GM12875 (cell line): ENCODE results near the gene ZC3HAV1.

ENCODE experiments used
- H3K4me3 ChIP-seq: one replicate; pipeline ENCODE4 v1.5.1; 2011; ENCODE audit warnings: low read depth, low read length, control low read depth
- TF ChIP-seq, protein P1 (sequence below): IDR thresholded peaks from 2 replicates; pipeline ENCODE4 v1.5.1; 2011; ENCODE audit warnings: low read depth, mild to moderate bottlenecking, control low read depth, inconsistent platforms, low read length, moderate library complexity, borderline replicate concordance; ENCODE audit not compliant: insufficient read depth

ZC3HAV1 gene

DNA sequence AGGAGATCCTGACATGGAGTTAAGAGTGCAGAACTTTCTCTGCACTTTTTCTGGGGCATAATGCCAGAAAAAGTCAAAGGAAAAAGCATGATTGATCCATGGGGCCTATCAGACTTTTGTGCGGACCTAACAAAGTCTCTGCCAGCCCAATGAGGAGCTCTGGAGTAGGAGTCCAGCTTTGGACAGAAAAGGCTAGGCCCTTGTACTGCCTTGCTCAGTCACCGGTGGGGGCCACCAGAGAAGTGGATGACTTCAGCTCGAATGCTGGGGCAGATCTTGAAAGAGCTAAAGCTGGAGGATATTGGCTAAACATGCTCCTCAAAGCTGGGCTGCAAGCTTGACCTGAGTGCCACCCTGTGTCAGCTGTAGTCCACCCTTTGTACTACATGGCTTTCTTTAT is 2.8 kb upstream of the ZC3HAV1 start:
- TF ChIP-seq, protein P1, sequence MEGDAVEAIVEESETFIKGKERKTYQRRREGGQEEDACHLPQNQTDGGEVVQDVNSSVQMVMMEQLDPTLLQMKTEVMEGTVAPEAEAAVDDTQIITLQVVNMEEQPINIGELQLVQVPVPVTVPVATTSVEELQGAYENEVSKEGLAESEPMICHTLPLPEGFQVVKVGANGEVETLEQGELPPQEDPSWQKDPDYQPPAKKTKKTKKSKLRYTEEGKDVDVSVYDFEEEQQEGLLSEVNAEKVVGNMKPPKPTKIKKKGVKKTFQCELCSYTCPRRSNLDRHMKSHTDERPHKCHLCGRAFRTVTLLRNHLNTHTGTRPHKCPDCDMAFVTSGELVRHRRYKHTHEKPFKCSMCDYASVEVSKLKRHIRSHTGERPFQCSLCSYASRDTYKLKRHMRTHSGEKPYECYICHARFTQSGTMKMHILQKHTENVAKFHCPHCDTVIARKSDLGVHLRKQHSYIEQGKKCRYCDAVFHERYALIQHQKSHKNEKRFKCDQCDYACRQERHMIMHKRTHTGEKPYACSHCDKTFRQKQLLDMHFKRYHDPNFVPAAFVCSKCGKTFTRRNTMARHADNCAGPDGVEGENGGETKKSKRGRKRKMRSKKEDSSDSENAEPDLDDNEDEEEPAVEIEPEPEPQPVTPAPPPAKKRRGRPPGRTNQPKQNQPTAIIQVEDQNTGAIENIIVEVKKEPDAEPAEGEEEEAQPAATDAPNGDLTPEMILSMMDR: no peak
- no peak overlapping the region for H3K4me3 ChIP-seq

DNA sequence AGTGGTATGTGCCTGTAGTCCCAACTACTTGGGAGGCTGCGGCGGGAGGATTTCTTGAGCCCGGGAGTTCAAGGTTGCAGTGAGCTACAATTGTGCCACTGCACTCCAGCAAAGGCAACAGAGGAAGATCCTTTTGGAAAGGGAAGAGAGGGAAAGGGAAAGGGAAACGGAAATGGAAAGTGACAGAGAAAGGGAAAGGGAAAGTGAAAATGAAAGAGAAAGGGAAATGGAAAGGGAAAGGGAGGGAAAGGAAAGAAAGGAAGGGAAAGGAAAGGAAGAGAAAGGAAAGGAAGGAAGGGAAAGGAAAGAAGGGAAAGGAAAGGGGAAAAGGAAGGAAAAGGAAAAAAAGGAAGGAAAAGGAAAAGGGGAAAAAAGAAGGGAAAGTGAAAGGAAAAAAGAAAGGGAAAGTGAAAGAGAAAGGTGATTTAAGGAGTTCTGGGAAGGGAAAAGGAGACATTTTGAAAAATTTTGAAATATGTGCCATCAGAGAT is 2.3 kb upstream of the ZC3HAV1 start:
- H3K4me3 ChIP-seq: no peak overlapping the region
- TF ChIP-seq, protein P1: no peak

DNA sequence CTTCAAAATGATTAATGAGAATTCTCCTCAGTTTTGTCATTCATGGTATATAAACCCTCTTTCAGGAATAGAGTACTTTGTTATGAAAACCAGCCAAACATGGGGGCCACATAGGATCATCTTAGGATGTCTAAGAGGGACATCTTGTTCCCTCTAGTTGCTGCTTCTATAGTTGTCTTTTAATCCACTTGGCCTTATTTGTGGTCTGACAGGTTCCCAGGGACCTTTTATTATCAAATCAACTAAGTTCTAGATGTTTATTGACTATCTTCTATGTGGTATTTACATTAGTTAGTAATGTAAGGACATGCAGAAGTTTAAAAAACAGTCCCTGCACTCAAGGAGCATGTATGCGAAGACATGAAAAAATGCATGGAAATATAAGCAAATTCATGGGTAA is 1.6 kb upstream of the ZC3HAV1 start:
- H3K4me3 ChIP-seq: no peak overlapping the region
- TF ChIP-seq, protein P1: no peak

DNA sequence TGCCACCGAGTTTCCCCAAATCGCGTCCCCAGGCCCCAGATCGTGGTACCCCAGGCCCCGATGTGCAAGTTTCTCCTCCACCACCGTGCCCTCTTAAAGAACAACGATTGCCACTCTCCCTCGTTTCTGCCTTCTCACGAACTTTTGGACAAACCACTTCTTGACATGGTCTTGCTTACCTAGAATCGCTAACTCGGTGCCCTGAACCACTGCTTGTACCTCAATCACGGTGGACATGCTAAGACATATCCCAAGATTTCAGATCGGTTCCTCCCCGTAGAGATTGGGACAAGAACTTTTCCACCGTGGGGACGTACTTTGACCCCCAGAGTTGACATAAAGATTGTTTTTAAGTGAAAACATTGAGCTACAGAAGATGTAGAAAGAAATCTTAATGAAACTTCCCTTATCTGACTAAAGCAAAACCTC is 477 bp upstream of the ZC3HAV1 start:
- H3K4me3 ChIP-seq: peak overlapping the region; percentile 83
- TF ChIP-seq, protein P1: no peak

DNA sequence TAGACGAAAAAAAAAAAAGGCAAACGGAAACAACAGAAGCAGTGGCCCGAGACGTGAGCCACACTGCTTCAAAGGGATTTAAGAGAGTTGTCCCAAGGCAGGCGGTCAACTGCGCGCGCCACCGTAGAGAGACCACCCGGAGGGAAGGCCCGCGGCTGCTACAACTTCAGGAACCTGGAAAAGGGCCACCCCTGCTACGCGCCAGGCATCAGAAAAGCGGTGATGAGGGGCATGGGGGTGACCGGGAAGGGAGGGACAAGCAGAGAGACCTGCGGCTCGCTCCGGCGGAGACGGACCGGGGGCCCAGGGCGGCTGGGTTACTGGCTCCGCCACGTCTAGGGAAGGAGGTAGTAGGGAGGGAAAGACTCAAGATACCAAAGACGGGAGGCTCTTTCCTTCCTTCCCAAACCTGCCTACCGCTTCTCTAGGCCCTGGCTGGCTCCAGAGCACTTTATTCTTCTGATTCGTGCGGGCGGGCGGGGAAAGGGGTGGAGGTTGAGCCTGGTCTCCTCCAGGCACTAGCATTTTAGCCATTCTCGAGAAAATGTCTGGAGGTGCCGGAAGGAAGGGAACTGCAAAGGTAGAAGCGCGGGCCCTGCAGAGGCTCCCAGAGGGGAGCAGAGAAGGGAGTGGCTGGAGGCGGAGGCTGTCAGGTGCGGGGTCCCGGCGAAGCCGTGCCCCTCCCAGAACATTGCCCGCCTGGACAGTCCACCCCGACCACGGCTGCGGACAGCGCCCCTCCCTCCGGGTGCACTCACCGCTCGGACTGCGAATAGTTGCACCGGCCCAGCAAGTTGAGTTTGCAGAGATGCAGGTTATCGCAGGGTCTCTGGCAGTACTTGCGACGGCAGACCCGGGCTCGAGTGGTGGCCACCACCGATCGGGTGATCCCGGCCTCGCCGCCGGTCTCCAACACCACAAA is 993 bp downstream of the ZC3HAV1 start:
- H3K4me3 ChIP-seq: peak overlapping the region; percentile 83
- TF ChIP-seq, protein P1: no peak

DNA sequence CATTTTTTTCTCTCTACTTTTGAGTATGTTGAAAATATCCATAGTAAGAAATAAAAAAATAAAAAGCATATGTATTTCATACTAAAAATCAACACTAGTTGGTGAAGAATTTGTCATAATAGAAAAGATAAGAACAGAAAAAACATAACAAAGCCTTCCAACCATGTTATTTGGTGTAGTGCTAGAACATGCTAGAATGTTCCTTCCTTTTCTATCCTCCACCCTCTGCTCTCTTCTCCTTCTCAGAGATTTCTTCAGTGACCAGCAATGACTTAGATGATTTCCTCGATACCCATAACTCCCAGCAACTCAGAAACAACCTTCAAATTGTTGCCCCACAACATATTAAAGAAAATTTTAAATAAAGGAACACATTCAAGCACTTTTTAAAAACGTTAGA is 2.6 kb downstream of the ZC3HAV1 start:
- TF ChIP-seq, protein P1: no peak
- H3K4me3 ChIP-seq: peak overlapping the region; percentile 83

DNA sequence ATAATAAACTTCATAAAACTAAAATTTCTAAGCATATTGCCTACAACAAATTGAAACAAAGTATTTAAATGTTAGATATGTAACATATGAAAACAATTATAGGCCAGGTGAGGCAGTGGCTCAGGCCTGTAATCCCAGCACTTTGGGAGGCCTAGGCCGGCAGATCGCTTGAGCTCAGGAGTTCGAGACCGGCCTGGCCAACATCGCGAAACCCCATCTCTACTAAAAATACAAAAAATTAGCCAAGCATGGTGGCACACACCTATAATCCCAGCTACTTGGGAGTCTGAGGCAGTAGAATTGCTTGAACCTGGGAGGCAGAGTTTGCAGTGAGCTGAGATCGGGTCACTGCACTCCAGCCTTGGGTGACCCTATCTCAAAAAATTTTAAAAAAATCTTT is 3.3 kb downstream of the ZC3HAV1 start:
- H3K4me3 ChIP-seq: peak overlapping the region; percentile 44
